GM10847 (cell line): Measurements from ENCODE around the gene SAMD4A.

Source experiments
- POLR2A ChIP-seq: IDR thresholded peaks from 2 replicates; pipeline ENCODE4 v1.6.1; 2011; ENCODE audit not compliant: insufficient read length; ENCODE audit errors: extremely low read depth

The SAMD4A gene

GRCh38 chr14:54776361-54777001 lies 209.6 kb downstream of the SAMD4A start:
- no peak for TF ChIP-seq POLR2A

GRCh38 chr14:54777395-54777794 lies 210.5 kb downstream of the SAMD4A start:
- TF ChIP-seq POLR2A: no peak

GRCh38 chr14:54778618-54779345 lies 211.9 kb downstream of the SAMD4A start:
- TF ChIP-seq POLR2A: no peak

- no peak for TF ChIP-seq POLR2A
Measured at GRCh38 chr14:54781080-54781479, 214.2 kb downstream of the SAMD4A start.

- TF ChIP-seq POLR2A: no peak
Measured at GRCh38 chr14:54781961-54782750, 215.2 kb downstream of the SAMD4A start.

- no peak for TF ChIP-seq POLR2A
Measured at GRCh38 chr14:54782751-54783659, 216.1 kb downstream of the SAMD4A start.

- no peak for TF ChIP-seq POLR2A
Measured at GRCh38 chr14:54783660-54784015, 216.7 kb downstream of the SAMD4A start.

- no peak for TF ChIP-seq POLR2A
Measured at GRCh38 chr14:54784060-54784459, 217.1 kb downstream of the SAMD4A start.

GRCh38 chr14:54784657-54785056 lies 217.7 kb downstream of the SAMD4A start:
- TF ChIP-seq POLR2A: no peak

- TF ChIP-seq POLR2A: no peak
Measured at GRCh38 chr14:54785136-54785777, 218.3 kb downstream of the SAMD4A start.

GRCh38 chr14:54785778-54786770 lies 219.1 kb downstream of the SAMD4A start:
- no peak for TF ChIP-seq POLR2A

- TF ChIP-seq POLR2A: no peak
Measured at GRCh38 chr14:54786838-54787237, 219.9 kb downstream of the SAMD4A start.

GRCh38 chr14:54787261-54787660 lies 220.3 kb downstream of the SAMD4A start:
- TF ChIP-seq POLR2A: no peak
